ENCODE results near the gene TCEA3. TPM values are rescaled to one million over a fixed set of nuclear protein-coding genes. Genes with fewer than 3 reads are reported as not detected.

The TCEA3 gene
- total RNA-seq, 2 donors from 2014 or later, result 110 to 140 TPM

DNA sequence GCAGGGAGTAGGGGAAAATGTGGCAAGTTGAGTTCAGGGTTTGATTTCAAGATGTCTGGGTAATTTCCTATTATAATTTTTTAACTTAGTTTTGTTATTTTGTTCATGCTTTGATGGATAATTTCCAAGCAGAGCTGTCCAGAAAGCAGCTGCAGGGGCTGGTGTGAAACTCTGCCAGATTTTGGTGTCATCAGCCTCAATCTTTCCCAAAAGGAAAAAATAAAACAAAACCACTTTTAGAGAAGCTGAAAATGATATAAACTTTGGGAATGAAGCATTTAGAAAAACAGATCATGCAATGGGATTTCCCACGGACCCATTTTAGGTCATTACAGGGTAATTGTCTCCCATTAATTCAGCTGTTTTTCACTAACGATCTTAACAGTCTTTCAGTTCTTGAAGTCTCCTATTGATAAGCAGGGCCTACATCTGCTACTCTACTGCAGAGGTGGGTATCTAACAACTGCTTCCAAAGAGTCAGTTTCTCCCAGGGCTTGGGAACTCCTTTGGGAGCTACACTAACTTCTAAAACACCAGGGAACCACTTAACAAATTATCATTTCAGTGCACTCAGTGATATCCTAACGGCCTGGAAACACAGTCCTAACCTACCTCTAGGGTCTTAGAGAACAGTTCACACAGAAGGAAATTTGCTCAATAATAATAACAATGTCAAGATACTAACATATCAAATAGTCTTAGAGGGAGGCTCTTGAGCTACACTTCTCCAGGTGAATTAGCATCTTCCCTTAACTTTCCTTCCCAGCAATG, 67.2 kb downstream of the TCEA3 start:
- Histone ChIP-seq H3K4me3 (no peak overlapping the region), H3K27me3 (no peaks in the 10 kb centered on the region), H3K27ac (no peak overlapping the region), H3K9me3 (peaks cover 0 to 13% (median 0%) of the 10 kb centered on the region in 3 donors), H3K4me1 (no peaks in the 10 kb centered on the region), H3K36me3 (replicated peaks in 1 of 2; ENCODE audit: insufficient read depth in 1 of 2, low read depth in 2 of 2) (peaks cover 7 to 8% of the 10 kb centered on the region in 2 donors)
- TF ChIP-seq POLR2A (IDR thresholded peaks at IDR 0.05), result no peak
- TF ChIP-seq, protein P1, sequence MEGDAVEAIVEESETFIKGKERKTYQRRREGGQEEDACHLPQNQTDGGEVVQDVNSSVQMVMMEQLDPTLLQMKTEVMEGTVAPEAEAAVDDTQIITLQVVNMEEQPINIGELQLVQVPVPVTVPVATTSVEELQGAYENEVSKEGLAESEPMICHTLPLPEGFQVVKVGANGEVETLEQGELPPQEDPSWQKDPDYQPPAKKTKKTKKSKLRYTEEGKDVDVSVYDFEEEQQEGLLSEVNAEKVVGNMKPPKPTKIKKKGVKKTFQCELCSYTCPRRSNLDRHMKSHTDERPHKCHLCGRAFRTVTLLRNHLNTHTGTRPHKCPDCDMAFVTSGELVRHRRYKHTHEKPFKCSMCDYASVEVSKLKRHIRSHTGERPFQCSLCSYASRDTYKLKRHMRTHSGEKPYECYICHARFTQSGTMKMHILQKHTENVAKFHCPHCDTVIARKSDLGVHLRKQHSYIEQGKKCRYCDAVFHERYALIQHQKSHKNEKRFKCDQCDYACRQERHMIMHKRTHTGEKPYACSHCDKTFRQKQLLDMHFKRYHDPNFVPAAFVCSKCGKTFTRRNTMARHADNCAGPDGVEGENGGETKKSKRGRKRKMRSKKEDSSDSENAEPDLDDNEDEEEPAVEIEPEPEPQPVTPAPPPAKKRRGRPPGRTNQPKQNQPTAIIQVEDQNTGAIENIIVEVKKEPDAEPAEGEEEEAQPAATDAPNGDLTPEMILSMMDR (IDR thresholded peaks at IDR 0.05), result no peak
- intact Hi-C loops (cut with DNase I), result no loop called here
- DNase-seq (no peak), ATAC-seq (no peak)
- WGBS, 2 donors, result 68 to 71% methylated on average over 3 of the region's 3 CpGs

- no peaks in the 10 kb centered on the region for H3K4me1 ChIP-seq
- H3K27ac ChIP-seq, result no peak overlapping the region
- no peak overlapping the region for H3K4me3 ChIP-seq
- intact Hi-C loops (cut with DNase I), result no loop called here
- no peak for DNase-seq
- H3K36me3 ChIP-seq (replicated peaks in 1 of 2; ENCODE audit: insufficient read depth in 1 of 2, low read depth in 2 of 2), result peaks cover 0 to 3% of the 10 kb centered on the region in 2 donors
- H3K27me3 ChIP-seq, result no peaks in the 10 kb centered on the region
- 86 to 87% methylated on average over 8 of the region's 8 CpGs for WGBS, 2 donors
- ATAC-seq, result no peak
- TF ChIP-seq, protein P1 (IDR thresholded peaks at IDR 0.05), result no peak
- TF ChIP-seq POLR2A (IDR thresholded peaks at IDR 0.05), result no peak
- peaks cover 0 to 6% (median 0%) of the 10 kb centered on the region in 3 donors for H3K9me3 ChIP-seq
Observed at GRCh38 chr1:23356471-23357137, 67.9 kb downstream of the TCEA3 start.

GRCh38 chr1:23354245-23354644, 70.3 kb downstream of the TCEA3 start:
- ATAC-seq (no peak), DNase-seq (no peak)
- 59 to 65% methylated on average over 3 of the region's 3 CpGs for WGBS, 2 donors
- H3K4me1 ChIP-seq, result no peaks in the 10 kb centered on the region
- TF ChIP-seq, protein P1 (IDR thresholded peaks at IDR 0.05), result no peak
- TF ChIP-seq POLR2A (IDR thresholded peaks at IDR 0.05), result no peak
- no peaks in the 10 kb centered on the region for H3K36me3 ChIP-seq (replicated peaks in 1 of 2; ENCODE audit: insufficient read depth in 1 of 2, low read depth in 2 of 2)
- H3K9me3 ChIP-seq, result no peaks in the 10 kb centered on the region
- H3K27me3 ChIP-seq, result no peaks in the 10 kb centered on the region
- intact Hi-C loops (cut with DNase I), result no loop called here
- no peak overlapping the region for H3K27ac ChIP-seq
- no peak overlapping the region for H3K4me3 ChIP-seq

DNA sequence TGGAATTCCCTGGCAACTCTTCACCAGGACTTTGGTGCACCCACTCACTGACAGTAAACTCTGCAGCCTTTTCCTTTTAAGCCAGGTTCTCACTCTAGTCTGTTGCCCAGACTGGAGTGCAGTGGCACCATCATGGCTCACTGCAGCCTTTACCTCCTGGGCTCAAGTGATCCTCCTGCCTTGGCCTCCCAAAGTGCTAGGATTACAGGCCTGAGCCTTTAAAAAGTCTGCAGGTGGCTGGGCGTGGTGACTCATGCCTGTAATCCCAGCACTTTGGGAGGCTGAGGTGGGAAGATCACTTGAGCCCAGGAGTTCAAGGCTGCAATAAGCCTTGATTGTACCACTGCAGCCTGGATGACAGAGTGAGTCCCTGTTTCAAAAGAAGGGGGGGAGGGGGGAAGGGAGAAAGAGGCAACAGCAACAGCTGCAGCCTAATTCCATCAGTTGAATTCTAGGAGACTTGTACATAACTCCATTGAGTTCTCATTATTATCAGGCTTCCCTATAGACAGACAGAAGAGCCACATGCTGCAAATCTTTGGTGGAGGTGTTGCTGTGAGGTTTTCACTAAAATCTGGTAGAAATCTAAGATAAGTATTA, 72.4 kb downstream of the TCEA3 start:
- no peak for TF ChIP-seq POLR2A (IDR thresholded peaks at IDR 0.05)
- TF ChIP-seq, protein P1 (IDR thresholded peaks at IDR 0.05), result no peak
- H3K4me1 ChIP-seq, result no peaks in the 10 kb centered on the region
- H3K36me3 ChIP-seq (replicated peaks in 1 of 2; ENCODE audit: insufficient read depth in 1 of 2, low read depth in 2 of 2), result no peaks in the 10 kb centered on the region
- intact Hi-C loops (cut with DNase I), result no loop called here
- H3K9me3 ChIP-seq, result no peaks in the 10 kb centered on the region
- WGBS, 2 donors, result 90 to 100% methylated on average over 1 of the region's 1 CpG
- no peak for ATAC-seq
- H3K27ac ChIP-seq, result no peak overlapping the region
- no peak for DNase-seq
- no peaks in the 10 kb centered on the region for H3K27me3 ChIP-seq
- no peak overlapping the region for H3K4me3 ChIP-seq

Data from body of pancreas (tissue), 4 donors.